Measurements from ENCODE around the gene LARGE1.

- TF ChIP-seq CTCF (IDR thresholded peaks at IDR 0.05): no peak
- no peak for TF ChIP-seq POLR2AphosphoS5 (IDR thresholded peaks at IDR 0.05)
- TF ChIP-seq POLR2A (IDR thresholded peaks at IDR 0.05): no peak
Measured at GRCh38 chr22:33844273-33844672, 76.0 kb downstream of the LARGE1 start.
